ENCODE results near the gene MGA. TPM values are rescaled to one million over a fixed set of nuclear protein-coding genes. Genes with fewer than 3 reads are reported as not detected.
"Not testable (repeated sequence)": the region's sequence is repeated elsewhere in the genome, so short reads cannot be mapped to it uniquely, and the experiment has no call there.

MGA gene
- polyA plus RNA-seq, 2 of the 4 experiments (the other 2 are of a cell fraction) = 4.5 to 13.8 TPM

DNA sequence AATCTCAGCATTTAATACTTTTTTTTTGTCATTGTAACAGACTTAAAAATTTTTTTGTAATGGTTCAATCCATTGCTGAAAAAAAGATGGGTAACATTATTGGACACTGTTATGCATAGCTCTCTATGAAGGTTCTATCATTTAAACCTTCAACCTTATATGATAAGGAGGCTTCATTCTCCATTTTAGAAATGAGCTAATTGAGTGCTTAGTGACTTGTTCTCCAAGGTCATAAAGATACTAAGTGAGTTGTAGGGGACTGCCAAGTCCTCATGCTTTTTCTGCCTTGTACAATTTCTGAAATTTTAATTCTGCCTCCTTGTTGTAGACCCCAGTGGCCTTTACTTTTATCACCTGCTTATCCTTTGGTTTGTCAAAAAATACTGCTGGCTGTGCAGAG lies 56.7 kb downstream of the MGA start (continued):
- TF ChIP-seq, protein P1, sequence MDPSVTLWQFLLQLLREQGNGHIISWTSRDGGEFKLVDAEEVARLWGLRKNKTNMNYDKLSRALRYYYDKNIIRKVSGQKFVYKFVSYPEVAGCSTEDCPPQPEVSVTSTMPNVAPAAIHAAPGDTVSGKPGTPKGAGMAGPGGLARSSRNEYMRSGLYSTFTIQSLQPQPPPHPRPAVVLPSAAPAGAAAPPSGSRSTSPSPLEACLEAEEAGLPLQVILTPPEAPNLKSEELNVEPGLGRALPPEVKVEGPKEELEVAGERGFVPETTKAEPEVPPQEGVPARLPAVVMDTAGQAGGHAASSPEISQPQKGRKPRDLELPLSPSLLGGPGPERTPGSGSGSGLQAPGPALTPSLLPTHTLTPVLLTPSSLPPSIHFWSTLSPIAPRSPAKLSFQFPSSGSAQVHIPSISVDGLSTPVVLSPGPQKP (IDR thresholded peaks at IDR 0.05; ENCODE audit: low read depth, low read length) = no peak

GRCh38 chr15:41727143-41727542 lies 66.9 kb downstream of the MGA start:
- H3K9me3 ChIP-seq = no peaks in the 10 kb centered on the region
- 94% methylated on average over 3 of the region's 3 CpGs for WGBS (ENCODE audit: missing lambda C conversion rate)
- no peak for FAIRE-seq
- ChIA-PET POLR2A (no interaction called here), CTCF (interaction anchor here (0.7 kb wide), 1 partner anchor 31 kb away, joined by 4 read pairs; no protein-coding TSS in a partner anchor)
- TF ChIP-seq HOXB13 (CRISPR knock-in tag; IDR thresholded peaks at IDR 0.05; ENCODE audit: low read depth) (no peak), CBX8 (IDR thresholded peaks at IDR 0.05) (no peak), FOSB (CRISPR knock-in tag; IDR thresholded peaks at IDR 0.05) (no peak), RNF2 (IDR thresholded peaks at IDR 0.05; ENCODE audit: borderline replicate concordance, low read depth) (no peak), RAD21 (conservative IDR thresholded peaks at IDR 0.05 in 1 of 2, IDR thresholded peaks at IDR 0.05 in 1 of 2) (no peak), PHF8 (IDR thresholded peaks at IDR 0.05; ENCODE audit: borderline replicate concordance, low read depth) (no peak), NFE2L2 (conservative IDR thresholded peaks at IDR 0.05; ENCODE audit: low read length) (no peak), JUN (IDR thresholded peaks at IDR 0.05) (no peak), MAZ (IDR thresholded peaks at IDR 0.05; ENCODE audit: borderline replicate concordance, low read depth, low read length) (no peak), ZFP36 (IDR thresholded peaks at IDR 0.05; ENCODE audit: borderline replicate concordance, partially characterized antibody) (no peak)
- TF ChIP-seq, protein P2, sequence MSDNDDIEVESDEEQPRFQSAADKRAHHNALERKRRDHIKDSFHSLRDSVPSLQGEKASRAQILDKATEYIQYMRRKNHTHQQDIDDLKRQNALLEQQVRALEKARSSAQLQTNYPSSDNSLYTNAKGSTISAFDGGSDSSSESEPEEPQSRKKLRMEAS (IDR thresholded peaks at IDR 0.05) = no peak
- TF ChIP-seq, protein P3, sequence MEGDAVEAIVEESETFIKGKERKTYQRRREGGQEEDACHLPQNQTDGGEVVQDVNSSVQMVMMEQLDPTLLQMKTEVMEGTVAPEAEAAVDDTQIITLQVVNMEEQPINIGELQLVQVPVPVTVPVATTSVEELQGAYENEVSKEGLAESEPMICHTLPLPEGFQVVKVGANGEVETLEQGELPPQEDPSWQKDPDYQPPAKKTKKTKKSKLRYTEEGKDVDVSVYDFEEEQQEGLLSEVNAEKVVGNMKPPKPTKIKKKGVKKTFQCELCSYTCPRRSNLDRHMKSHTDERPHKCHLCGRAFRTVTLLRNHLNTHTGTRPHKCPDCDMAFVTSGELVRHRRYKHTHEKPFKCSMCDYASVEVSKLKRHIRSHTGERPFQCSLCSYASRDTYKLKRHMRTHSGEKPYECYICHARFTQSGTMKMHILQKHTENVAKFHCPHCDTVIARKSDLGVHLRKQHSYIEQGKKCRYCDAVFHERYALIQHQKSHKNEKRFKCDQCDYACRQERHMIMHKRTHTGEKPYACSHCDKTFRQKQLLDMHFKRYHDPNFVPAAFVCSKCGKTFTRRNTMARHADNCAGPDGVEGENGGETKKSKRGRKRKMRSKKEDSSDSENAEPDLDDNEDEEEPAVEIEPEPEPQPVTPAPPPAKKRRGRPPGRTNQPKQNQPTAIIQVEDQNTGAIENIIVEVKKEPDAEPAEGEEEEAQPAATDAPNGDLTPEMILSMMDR (IDR thresholded peaks at IDR 0.05) = no peak
- no peaks in the 10 kb centered on the region for H3K4me1 ChIP-seq
- ATAC-seq = no peak
- no peak for DNase-seq (ENCODE audit: low read depth in 1 of 2, low spot score in 1 of 2)
- H3K4me3 ChIP-seq = no peak overlapping the region
- no peak overlapping the region for H3K27ac ChIP-seq
- no peak overlapping the region for H3K4me2 ChIP-seq

- H3K4me2 ChIP-seq; CTCF ChIA-PET; H3K4me1 ChIP-seq; FAIRE-seq; H3K9me3 ChIP-seq; POLR2A ChIA-PET; H3K27ac ChIP-seq; ATAC-seq; H3K4me3 ChIP-seq; DNase-seq (ENCODE audit: low read depth in 1 of 2, low spot score in 1 of 2): not testable (repeated sequence)
- 93% methylated on average over 11 of the region's 11 CpGs for WGBS (ENCODE audit: missing lambda C conversion rate)
These were observed 67.9 kb downstream of the MGA start for GRCh38 chr15:41728061-41728460.

GRCh38 chr15:41730543-41730942 lies 70.3 kb downstream of the MGA start:
- no peak for ATAC-seq
- DNase-seq (ENCODE audit: low read depth in 1 of 2, low spot score in 1 of 2) = no peak
- Histone ChIP-seq H3K9me3 (no peaks in the 10 kb centered on the region), H3K27ac (no peak overlapping the region), H3K4me3 (no peak overlapping the region), H3K4me2 (no peak overlapping the region), H3K4me1 (no peaks in the 10 kb centered on the region)
- CTCF ChIA-PET = no interaction called here
- WGBS (ENCODE audit: missing lambda C conversion rate) = 86% methylated on average over 4 of the region's 4 CpGs
- POLR2A ChIA-PET = no interaction called here
- TF ChIP-seq HDAC2 (IDR thresholded peaks at IDR 0.05) (no peak), PBX3 (IDR thresholded peaks at IDR 0.05) (no peak), MYC (IDR thresholded peaks at IDR 0.05; ENCODE audit: borderline replicate concordance, low read length) (no peak), PHF8 (IDR thresholded peaks at IDR 0.05; ENCODE audit: borderline replicate concordance, low read depth) (no peak), FOSL2 (IDR thresholded peaks at IDR 0.05) (no peak), FOSL2 (CRISPR knock-in tag; IDR thresholded peaks at IDR 0.05) (no peak), FOSB (CRISPR knock-in tag; IDR thresholded peaks at IDR 0.05) (no peak), NPAS2 (CRISPR knock-in tag; IDR thresholded peaks at IDR 0.05; ENCODE audit: borderline replicate concordance) (no peak), ESRRA (IDR thresholded peaks at IDR 0.05; ENCODE audit: borderline replicate concordance, low read length) (no peak), ZSCAN20 (CRISPR knock-in tag; IDR thresholded peaks at IDR 0.05) (no peak), RFX5 (IDR thresholded peaks at IDR 0.05) (no peak)
- TF ChIP-seq, protein P3 (IDR thresholded peaks at IDR 0.05) = no peak
- TF ChIP-seq, protein P4, sequence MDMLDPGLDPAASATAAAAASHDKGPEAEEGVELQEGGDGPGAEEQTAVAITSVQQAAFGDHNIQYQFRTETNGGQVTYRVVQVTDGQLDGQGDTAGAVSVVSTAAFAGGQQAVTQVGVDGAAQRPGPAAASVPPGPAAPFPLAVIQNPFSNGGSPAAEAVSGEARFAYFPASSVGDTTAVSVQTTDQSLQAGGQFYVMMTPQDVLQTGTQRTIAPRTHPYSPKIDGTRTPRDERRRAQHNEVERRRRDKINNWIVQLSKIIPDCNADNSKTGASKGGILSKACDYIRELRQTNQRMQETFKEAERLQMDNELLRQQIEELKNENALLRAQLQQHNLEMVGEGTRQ (IDR thresholded peaks at IDR 0.05) = no peak
- no peak for FAIRE-seq
